Measurements from ENCODE around the gene CCDC146.

Gene CCDC146

DNA sequence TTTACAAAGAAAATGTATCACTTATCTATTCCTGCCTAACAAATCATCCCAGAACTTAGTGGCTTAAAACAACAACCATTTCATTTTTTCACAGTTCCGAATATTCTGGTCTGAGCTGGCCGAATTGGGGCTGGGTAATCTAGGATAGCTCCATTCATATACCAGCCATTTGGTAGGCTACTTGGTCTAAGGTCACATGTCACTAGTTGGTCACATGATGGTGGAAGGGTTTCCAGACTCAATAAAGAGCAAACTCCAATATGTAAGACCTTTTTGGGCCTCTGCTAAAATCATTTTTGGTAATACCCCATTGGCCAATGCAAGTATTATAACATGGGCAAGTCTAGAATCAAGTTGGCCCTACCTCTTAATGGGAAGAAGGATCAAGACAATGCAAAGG, 132.5 kb downstream of the CCDC146 start:
- Histone ChIP-seq H2BK15ac (ENCODE audit: low read length) (no peak overlapping the region), H3K9ac (ENCODE audit: low read depth, low read length, poor library complexity) (no peak overlapping the region), H3K27me3 (ENCODE audit: control insufficient read depth in 3 of 3, insufficient read depth in 3 of 3, low read depth in 1 of 3, low read length in 3 of 3) (no peaks in the 10 kb centered on the region), H3K27ac (replicated peaks; ENCODE audit: low read length) (no peak overlapping the region), H2BK120ac (ENCODE audit: low read depth, low read length) (no peak overlapping the region), H3K4me2 (ENCODE audit: insufficient read depth, low read length, poor library complexity, severe bottlenecking) (no peak overlapping the region), H4K91ac (ENCODE audit: low read depth, low read length, poor library complexity) (no peak overlapping the region), H2AFZ (ENCODE audit: low read length) (no peak overlapping the region), H3K36me3 (replicated peaks in 1 of 2; ENCODE audit: control insufficient read depth in 2 of 2, insufficient read depth in 2 of 2, low read length in 2 of 2) (no peaks in the 10 kb centered on the region), H3K4me1 (ENCODE audit: control insufficient read depth in 2 of 2, insufficient read depth in 1 of 2, low read depth in 1 of 2, low read length in 2 of 2) (no peaks in the 10 kb centered on the region), H3K79me1 (ENCODE audit: low read depth, low read length) (no peaks in the 10 kb centered on the region), H3K18ac (ENCODE audit: low read length) (no peak overlapping the region), H3K9me3 (replicated peaks in 1 of 2; ENCODE audit: control insufficient read depth in 2 of 2, insufficient read depth in 1 of 2, low read depth in 1 of 2, low read length in 2 of 2) (no peaks in the 10 kb centered on the region), H3K14ac (ENCODE audit: low read length) (no peak overlapping the region), H3K4ac (ENCODE audit: low read length) (no peak overlapping the region), H2BK12ac (ENCODE audit: low read length) (no peak overlapping the region), H2AK5ac (ENCODE audit: low read depth, low read length) (no peak overlapping the region), H4K8ac (ENCODE audit: low read depth, low read length) (no peak overlapping the region), H3K23ac (ENCODE audit: low read depth, low read length, poor library complexity) (no peak overlapping the region), H3K4me3 (ENCODE audit: low read length in 2 of 2) (no peak overlapping the region), H2BK5ac (ENCODE audit: low read length) (no peak overlapping the region)
- no CpG with 5 or more reads among the region's 2 CpGs for WGBS, 2 donors (ENCODE audit: extremely low coverage in 2 of 2, insufficient read length in 2 of 2, insufficient replicate concordance in 1 of 2)
- no peak for DNase-seq (ENCODE audit: low spot score)

DNA sequence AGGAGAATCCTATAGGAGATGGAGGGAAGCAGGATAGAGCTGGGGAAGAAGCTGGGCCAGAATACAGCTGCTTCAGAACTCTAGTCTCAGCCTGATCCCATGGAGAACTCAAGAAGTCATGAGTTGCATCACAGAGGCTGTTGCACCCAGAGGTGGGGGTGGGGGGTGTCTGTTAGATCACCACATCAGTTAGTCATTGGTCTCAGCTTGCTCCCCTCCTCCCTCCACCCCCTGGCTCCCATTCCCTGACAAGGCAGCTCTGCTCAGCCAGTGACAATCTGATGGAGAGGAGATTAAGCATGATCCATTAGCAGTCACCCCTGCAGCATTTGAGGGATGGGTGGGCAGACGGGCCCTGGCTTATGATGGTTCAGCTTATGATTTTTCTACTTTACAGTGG, 135.6 kb downstream of the CCDC146 start:
- H3K9ac ChIP-seq (ENCODE audit: low read depth, low read length, poor library complexity) = no peak overlapping the region
- H4K8ac ChIP-seq (ENCODE audit: low read depth, low read length) = no peak overlapping the region
- H2AFZ ChIP-seq (ENCODE audit: low read length) = no peak overlapping the region
- peak overlapping the region; percentile 56 for H3K23ac ChIP-seq (ENCODE audit: low read depth, low read length, poor library complexity)
- H4K91ac ChIP-seq (ENCODE audit: low read depth, low read length, poor library complexity) = no peak overlapping the region
- no peak overlapping the region for H2BK5ac ChIP-seq (ENCODE audit: low read length)
- H2BK120ac ChIP-seq (ENCODE audit: low read depth, low read length) = no peak overlapping the region
- no peak overlapping the region for H2AK5ac ChIP-seq (ENCODE audit: low read depth, low read length)
- no peak for DNase-seq (ENCODE audit: low spot score)
- H3K79me1 ChIP-seq (ENCODE audit: low read depth, low read length) = no peaks in the 10 kb centered on the region
- H3K27me3 ChIP-seq (ENCODE audit: control insufficient read depth in 3 of 3, insufficient read depth in 3 of 3, low read depth in 1 of 3, low read length in 3 of 3) = no peaks in the 10 kb centered on the region
- no peak overlapping the region for H3K27ac ChIP-seq (replicated peaks; ENCODE audit: low read length)
- H2BK12ac ChIP-seq (ENCODE audit: low read length) = no peak overlapping the region
- no peaks in the 10 kb centered on the region for H3K4me1 ChIP-seq (ENCODE audit: control insufficient read depth in 2 of 2, insufficient read depth in 1 of 2, low read depth in 1 of 2, low read length in 2 of 2)
- H2BK15ac ChIP-seq (ENCODE audit: low read length) = no peak overlapping the region
- no peak overlapping the region for H3K14ac ChIP-seq (ENCODE audit: low read length)
- WGBS, 2 donors (ENCODE audit: extremely low coverage in 2 of 2, insufficient read length in 2 of 2, insufficient replicate concordance in 1 of 2) = no CpG with 5 or more reads among the region's 1 CpG
- H3K9me3 ChIP-seq (replicated peaks in 1 of 2; ENCODE audit: control insufficient read depth in 2 of 2, insufficient read depth in 1 of 2, low read depth in 1 of 2, low read length in 2 of 2) = no peaks in the 10 kb centered on the region
- no peak overlapping the region for H3K4me2 ChIP-seq (ENCODE audit: insufficient read depth, low read length, poor library complexity, severe bottlenecking)
- H3K4ac ChIP-seq (ENCODE audit: low read length) = no peak overlapping the region
- no peaks in the 10 kb centered on the region for H3K36me3 ChIP-seq (replicated peaks in 1 of 2; ENCODE audit: control insufficient read depth in 2 of 2, insufficient read depth in 2 of 2, low read length in 2 of 2)
- H3K18ac ChIP-seq (ENCODE audit: low read length) = no peak overlapping the region
- H3K4me3 ChIP-seq (ENCODE audit: low read length in 2 of 2) = no peak overlapping the region

DNA sequence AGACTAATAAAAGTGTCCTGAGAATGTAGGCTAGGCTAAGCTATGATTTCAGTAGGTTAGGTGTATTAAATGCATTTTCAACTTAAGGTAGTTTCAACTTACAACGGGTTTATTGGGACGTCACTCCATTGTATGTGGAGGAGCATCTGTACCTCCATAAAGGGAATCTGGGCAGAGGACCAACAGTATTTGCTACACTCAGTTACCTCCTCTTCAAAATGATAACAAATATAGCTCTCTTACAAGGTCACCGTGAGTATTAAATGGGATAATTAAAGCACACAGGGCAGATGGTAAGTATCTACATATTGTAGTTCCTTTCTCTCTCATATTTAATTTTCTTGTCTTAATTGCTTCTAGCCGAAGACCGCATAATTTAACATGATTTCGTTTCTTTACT, 136.2 kb downstream of the CCDC146 start:
- H2BK15ac ChIP-seq (ENCODE audit: low read length) = no peak overlapping the region
- H2BK5ac ChIP-seq (ENCODE audit: low read length) = no peak overlapping the region
- H3K27me3 ChIP-seq (ENCODE audit: control insufficient read depth in 3 of 3, insufficient read depth in 3 of 3, low read depth in 1 of 3, low read length in 3 of 3) = no peaks in the 10 kb centered on the region
- no peak overlapping the region for H3K23ac ChIP-seq (ENCODE audit: low read depth, low read length, poor library complexity)
- H3K14ac ChIP-seq (ENCODE audit: low read length) = no peak overlapping the region
- no peaks in the 10 kb centered on the region for H3K4me1 ChIP-seq (ENCODE audit: control insufficient read depth in 2 of 2, insufficient read depth in 1 of 2, low read depth in 1 of 2, low read length in 2 of 2)
- H3K4me2 ChIP-seq (ENCODE audit: insufficient read depth, low read length, poor library complexity, severe bottlenecking) = no peak overlapping the region
- H3K4ac ChIP-seq (ENCODE audit: low read length) = no peak overlapping the region
- no peak overlapping the region for H3K18ac ChIP-seq (ENCODE audit: low read length)
- no peak overlapping the region for H3K27ac ChIP-seq (replicated peaks; ENCODE audit: low read length)
- no CpG with 5 or more reads among the region's 6 CpGs for WGBS, 2 donors (ENCODE audit: extremely low coverage in 2 of 2, insufficient read length in 2 of 2, insufficient replicate concordance in 1 of 2)
- no peak overlapping the region for H2BK120ac ChIP-seq (ENCODE audit: low read depth, low read length)
- no peaks in the 10 kb centered on the region for H3K79me1 ChIP-seq (ENCODE audit: low read depth, low read length)
- H3K4me3 ChIP-seq (ENCODE audit: low read length in 2 of 2) = no peak overlapping the region
- no peak overlapping the region for H2BK12ac ChIP-seq (ENCODE audit: low read length)
- H3K9me3 ChIP-seq (replicated peaks in 1 of 2; ENCODE audit: control insufficient read depth in 2 of 2, insufficient read depth in 1 of 2, low read depth in 1 of 2, low read length in 2 of 2) = no peaks in the 10 kb centered on the region
- no peak overlapping the region for H2AK5ac ChIP-seq (ENCODE audit: low read depth, low read length)
- no peaks in the 10 kb centered on the region for H3K36me3 ChIP-seq (replicated peaks in 1 of 2; ENCODE audit: control insufficient read depth in 2 of 2, insufficient read depth in 2 of 2, low read length in 2 of 2)
- H2AFZ ChIP-seq (ENCODE audit: low read length) = no peak overlapping the region
- DNase-seq (ENCODE audit: low spot score) = no peak
- H4K91ac ChIP-seq (ENCODE audit: low read depth, low read length, poor library complexity) = no peak overlapping the region
- no peak overlapping the region for H4K8ac ChIP-seq (ENCODE audit: low read depth, low read length)
- H3K9ac ChIP-seq (ENCODE audit: low read depth, low read length, poor library complexity) = no peak overlapping the region

DNA sequence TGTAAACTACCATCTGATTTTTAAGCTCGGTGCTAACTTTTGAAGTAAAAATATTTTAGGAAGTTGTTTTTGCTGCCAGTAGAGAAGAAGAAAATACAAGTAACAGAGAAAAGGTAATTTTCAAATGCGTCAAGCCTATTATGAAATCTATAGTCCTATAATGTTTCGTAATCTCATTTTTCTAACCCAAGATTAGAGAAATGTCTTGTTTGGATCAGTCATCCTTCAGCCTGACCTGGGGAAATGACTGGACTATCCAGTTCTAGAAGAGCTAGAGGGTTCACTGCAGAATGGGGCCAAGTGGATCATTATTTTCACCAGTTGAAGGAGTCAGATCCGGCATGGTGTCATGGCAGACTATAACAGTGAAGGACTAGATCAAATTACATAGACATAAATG, 139.9 kb downstream of the CCDC146 start:
- Histone ChIP-seq H2AFZ (ENCODE audit: low read length) (no peak overlapping the region), H3K27me3 (ENCODE audit: control insufficient read depth in 3 of 3, insufficient read depth in 3 of 3, low read depth in 1 of 3, low read length in 3 of 3) (no peaks in the 10 kb centered on the region), H3K27ac (replicated peaks; ENCODE audit: low read length) (no peak overlapping the region), H2BK5ac (ENCODE audit: low read length) (no peak overlapping the region), H3K4me1 (ENCODE audit: control insufficient read depth in 2 of 2, insufficient read depth in 1 of 2, low read depth in 1 of 2, low read length in 2 of 2) (no peaks in the 10 kb centered on the region), H2BK12ac (ENCODE audit: low read length) (no peak overlapping the region), H3K36me3 (replicated peaks in 1 of 2; ENCODE audit: control insufficient read depth in 2 of 2, insufficient read depth in 2 of 2, low read length in 2 of 2) (no peaks in the 10 kb centered on the region), H3K4me2 (ENCODE audit: insufficient read depth, low read length, poor library complexity, severe bottlenecking) (no peak overlapping the region), H2AK5ac (ENCODE audit: low read depth, low read length) (no peak overlapping the region), H3K18ac (ENCODE audit: low read length) (no peak overlapping the region), H2BK15ac (ENCODE audit: low read length) (no peak overlapping the region), H3K4ac (ENCODE audit: low read length) (no peak overlapping the region), H3K4me3 (ENCODE audit: low read length in 2 of 2) (no peak overlapping the region), H4K8ac (ENCODE audit: low read depth, low read length) (no peak overlapping the region), H3K9ac (ENCODE audit: low read depth, low read length, poor library complexity) (no peak overlapping the region), H3K14ac (ENCODE audit: low read length) (no peak overlapping the region), H3K23ac (ENCODE audit: low read depth, low read length, poor library complexity) (no peak overlapping the region), H4K91ac (ENCODE audit: low read depth, low read length, poor library complexity) (no peak overlapping the region), H3K9me3 (replicated peaks in 1 of 2; ENCODE audit: control insufficient read depth in 2 of 2, insufficient read depth in 1 of 2, low read depth in 1 of 2, low read length in 2 of 2) (no peaks in the 10 kb centered on the region), H3K79me1 (ENCODE audit: low read depth, low read length) (no peaks in the 10 kb centered on the region), H2BK120ac (ENCODE audit: low read depth, low read length) (no peak overlapping the region)
- no CpG with 5 or more reads among the region's 4 CpGs for WGBS, 2 donors (ENCODE audit: extremely low coverage in 2 of 2, insufficient read length in 2 of 2, insufficient replicate concordance in 1 of 2)
- no peak for DNase-seq (ENCODE audit: low spot score)
